Heart left ventricle (tissue), 13 donors: ENCODE results near the gene CYBRD1.

Experiments used
- POLR2A ChIP-seq, 2 donors: fragments of 450-650 bp; IDR thresholded peaks; one replicate each; pipeline ENCODE4 v1.6.1; 2017; ENCODE audit warnings: antibody characterized with exemption in 2 of 2, mild to moderate bottlenecking in 2 of 2, moderate library complexity in 2 of 2
- TF ChIP-seq, protein P1 (sequence below), 12 donors: fragments of 200-600 bp; sonication (generic) in 4 of 12; IDR thresholded peaks; one replicate each; pipeline versions ENCODE4 v1.5.0 to v1.8.0; 2018 to 2022; ENCODE audit warnings: antibody characterized with exemption in 12 of 12, mild to moderate bottlenecking in 5 of 12
- donor health status: ischemic (EF 13 %, LVEDD 7.1; RV severe dilation, severe dysfunction).
- donor health status: DM: no; HTN: yes; CAD: no.
- donor health status: DM: no; HTN: no; CAD: no.
- donor health status: ischemic (EF 25% LVEDD 6.9; RV normal size, moderate dysfunction).
- donor health status: ischemic (EF 25% LVEDD 5.7; RV mildly dilated, moderate dysfunction).
- donor health status: ischemic (EF 35%, LVEDD 5.7; RV mildly dilated, moderate dysfunction).
- donor health status: nonischemic (EF 11% LVEDD 7.7; RV severe dilation, severe dysfunction).
- donor health status: DM: yes; HTN: yes; CAD: no.
- donor health status: PGD.
- donor health status: ischemic (EF 29% LVEDD 5.4; RV normal size, mild dysfunction).
- donor health status: nonischemic (EF 23%, LVEDD 6.1; RV moderate dilation, normal function).

- no peak for TF ChIP-seq POLR2A (IDR thresholded peaks at IDR 0.05)
- TF ChIP-seq, protein P1, sequence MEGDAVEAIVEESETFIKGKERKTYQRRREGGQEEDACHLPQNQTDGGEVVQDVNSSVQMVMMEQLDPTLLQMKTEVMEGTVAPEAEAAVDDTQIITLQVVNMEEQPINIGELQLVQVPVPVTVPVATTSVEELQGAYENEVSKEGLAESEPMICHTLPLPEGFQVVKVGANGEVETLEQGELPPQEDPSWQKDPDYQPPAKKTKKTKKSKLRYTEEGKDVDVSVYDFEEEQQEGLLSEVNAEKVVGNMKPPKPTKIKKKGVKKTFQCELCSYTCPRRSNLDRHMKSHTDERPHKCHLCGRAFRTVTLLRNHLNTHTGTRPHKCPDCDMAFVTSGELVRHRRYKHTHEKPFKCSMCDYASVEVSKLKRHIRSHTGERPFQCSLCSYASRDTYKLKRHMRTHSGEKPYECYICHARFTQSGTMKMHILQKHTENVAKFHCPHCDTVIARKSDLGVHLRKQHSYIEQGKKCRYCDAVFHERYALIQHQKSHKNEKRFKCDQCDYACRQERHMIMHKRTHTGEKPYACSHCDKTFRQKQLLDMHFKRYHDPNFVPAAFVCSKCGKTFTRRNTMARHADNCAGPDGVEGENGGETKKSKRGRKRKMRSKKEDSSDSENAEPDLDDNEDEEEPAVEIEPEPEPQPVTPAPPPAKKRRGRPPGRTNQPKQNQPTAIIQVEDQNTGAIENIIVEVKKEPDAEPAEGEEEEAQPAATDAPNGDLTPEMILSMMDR (IDR thresholded peaks at IDR 0.05), result no peak
These were observed 56.0 kb downstream of the CYBRD1 start for GRCh38 chr2:171578127-171578803.
